Measurements from ENCODE around the gene CENPB.
"Not testable (repeated sequence)": the region's sequence is repeated elsewhere in the genome, so short reads cannot be mapped to it uniquely, and the experiment has no call there.

Gene CENPB

DNA sequence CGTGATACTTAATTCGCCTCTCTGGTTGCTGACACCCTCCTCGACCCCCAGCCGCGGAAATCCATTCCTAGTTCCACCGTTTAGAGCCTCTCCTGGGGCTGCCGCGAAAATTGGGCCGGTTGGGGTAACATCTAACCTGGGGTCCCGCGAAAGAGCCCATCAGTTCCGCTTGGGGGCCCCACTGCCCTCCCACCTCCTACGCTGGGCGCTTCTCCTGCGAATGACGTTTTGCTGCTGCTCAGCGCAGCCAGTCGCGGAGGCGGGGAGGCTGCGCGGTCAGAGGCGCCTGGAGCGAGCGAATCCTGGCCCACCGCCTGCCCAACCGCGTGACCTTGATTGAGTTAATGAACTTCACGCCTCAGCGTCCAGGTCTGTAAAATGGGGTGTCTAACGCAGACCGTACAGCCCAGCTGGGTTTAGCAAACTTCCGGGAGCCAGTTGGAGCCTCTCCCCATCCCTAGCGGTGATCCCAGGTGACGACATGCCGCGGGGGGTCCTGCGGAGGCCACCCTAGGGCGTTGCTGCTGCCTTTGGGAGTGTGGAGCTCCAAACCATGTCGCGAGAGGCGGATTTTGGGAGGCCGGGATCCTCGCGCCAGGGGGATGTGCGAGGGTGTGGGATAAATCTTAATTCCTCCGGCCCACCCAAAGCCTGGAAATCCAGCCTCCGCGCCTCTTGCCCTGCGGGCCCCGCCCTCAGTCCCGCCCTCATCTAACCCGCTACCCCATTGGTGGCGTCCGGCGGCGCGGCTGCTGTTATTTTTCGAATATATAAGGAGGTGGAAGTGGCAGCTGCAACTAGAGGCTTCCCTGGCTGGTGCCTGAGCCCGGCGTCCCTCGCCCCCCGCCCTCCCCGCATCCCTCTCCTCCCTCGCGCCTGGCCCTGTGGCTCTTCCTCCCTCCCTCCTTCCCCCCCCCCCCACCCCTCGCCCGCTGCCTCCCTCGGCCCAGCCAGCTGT lies 9.2 kb upstream of the CENPB start, which contains the start of gene CDC25B:
Gene CDC25B (plus strand): TSS at position 800 of the 958 bp plus-strand sequence. CDS start 222 bp downstream, outside the sequence.
- DNase-seq: peak; percentile 93 to 99 (median 95)
- intact Hi-C loops (cut with DNase I): no loop called here

DNA sequence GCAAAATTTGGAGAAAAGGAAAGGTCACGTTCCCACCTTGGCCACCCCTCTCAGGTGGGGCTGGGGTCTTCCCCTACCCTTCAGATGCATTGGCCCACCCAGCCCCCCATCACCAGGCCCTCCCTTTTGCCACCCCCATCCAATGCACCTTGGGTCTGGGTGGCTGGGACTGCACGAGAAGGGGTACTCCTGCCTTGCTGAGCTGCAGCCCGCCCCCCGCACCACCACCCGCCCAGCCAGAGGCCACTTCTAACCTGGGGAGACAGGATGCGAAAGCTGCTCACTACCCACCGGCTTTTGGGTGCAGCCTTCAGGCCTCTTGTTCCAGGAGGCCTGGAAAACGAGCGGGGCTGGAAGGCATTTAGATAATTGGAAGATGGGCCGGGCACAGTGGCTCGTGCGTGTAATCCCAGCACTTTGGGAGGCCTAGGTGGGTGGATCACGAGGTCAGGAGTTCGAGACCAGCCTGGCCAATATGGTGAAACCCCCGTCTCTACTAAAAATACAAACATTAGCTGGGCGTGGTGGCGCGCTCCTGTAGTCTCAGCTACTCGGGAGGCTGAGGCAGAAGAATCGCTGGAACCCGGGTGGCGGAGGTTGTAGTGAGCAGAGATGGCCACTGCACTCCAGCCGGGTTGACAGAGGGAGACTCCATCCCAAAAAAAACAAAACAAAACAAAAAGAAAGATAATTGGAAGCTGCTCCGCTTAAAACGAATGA lies 8.3 kb upstream of the CENPB start:
- DNase-seq: peak in 3 of 10 donors; percentile 44 to 77 (median 55)
- intact Hi-C loops (cut with DNase I): no loop called here

DNA sequence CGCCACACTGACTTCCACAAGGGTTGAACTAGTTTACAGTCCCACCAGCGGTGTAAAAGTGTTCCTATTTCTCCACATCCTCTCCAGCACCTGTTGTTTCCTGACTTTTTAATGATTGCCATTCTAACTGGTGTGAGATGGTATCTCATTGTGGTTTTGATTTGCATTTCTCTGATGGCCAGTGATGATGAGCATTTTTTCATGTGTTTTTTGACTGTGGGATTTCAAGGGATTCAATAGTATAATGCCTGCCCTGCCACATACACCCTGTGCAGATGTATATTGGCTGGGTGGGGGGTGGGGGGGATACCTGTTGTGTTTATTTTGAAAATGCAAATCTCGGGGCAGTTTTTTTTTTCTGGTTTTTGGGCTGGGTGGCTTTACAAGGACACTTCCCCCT lies 7.6 kb upstream of the CENPB start:
- DNase-seq; intact Hi-C loops (cut with DNase I): not testable (repeated sequence)

DNA sequence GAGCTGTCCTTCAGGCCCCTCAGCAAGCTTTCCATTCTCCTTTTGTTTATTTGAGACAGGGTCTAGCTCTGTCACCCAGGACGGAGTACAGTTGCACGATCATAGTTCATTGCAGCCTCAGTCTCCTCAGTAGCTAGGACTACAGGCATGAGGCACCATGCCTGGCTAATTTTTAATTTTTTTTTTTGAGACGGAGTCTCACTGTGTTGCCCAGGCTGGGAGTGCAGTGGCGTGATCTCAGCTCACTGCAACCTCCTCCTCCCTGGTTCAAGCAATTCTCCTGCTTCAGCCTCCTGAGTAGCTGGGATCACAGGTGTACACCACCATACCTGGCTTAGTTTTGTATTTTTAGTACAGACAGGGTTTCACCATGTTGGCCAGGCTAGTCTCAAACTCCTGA lies 2.7 kb upstream of the CENPB start:
- intact Hi-C loops (cut with DNase I): loop anchor here (10.0 kb wide), 1 partner anchor 296 kb away; no protein-coding TSS in a partner anchor
- DNase-seq: peak in 2 of 10 donors; percentile 7 to 16

DNA sequence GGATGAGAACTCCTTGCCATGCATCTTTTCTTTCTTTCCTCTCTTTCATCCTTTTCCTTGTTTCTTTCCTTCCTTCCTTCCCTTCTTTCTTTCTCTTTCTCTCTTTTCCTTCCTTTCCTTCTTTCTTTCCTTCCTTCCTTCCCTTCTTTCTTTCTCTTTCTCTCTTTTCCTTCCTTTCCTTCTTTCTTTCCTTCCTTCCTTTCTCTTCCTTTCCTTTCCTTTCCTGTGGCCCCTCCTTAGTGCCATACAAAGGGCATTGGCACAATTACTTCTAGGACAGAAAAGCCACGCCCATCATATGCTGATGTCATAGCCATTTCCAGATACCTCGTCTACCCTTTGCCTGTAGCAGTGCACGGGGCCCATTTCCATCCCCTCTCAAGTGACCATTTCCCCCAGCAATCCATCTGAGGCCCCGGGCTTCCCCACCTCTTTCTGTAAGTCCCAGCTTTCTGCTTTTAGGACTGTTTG lies 2.2 kb upstream of the CENPB start:
- peak in 2 of 10 donors; percentile 8 to 54 for DNase-seq
- intact Hi-C loops (cut with DNase I): loop anchor here (10.0 kb wide), 1 partner anchor 296 kb away; no protein-coding TSS in a partner anchor

DNA sequence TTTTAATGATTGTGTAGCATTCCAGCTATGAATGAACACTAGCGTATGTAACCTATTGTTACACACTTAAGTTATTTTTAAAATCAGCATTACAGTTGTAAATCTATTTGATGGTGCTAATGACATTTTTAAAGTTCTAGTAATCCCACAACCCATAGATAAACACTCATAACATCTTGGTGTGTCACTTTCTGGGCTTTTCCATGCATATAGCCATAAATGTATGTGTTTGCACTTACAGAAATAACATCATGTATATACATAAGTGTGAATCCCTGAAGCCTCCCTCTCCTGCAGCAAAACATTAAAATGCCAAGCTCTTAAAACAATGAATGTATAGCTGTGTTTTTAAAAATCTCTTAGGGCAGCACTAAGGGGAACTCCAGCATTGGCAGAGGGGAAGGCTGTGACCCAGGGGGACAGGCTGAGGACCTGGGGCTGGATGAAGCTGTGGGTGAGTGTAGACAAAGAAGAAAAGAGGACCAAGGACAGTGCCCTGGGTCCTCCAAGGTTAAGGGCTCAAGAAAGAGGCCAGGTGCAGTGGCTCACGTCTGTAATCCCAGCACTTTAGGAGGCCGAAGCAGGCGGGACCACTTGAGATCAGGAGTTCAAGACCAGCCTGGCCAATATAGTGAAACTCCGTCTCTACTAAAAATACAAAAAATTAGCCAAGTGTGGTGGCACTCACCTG lies 929 bp upstream of the CENPB start:
- peak in 3 of 10 donors; percentile 29 to 40 (median 37) for DNase-seq
- intact Hi-C loops (cut with DNase I): loop anchor here (2.0 to 10.0 kb wide), 2 partner anchors 59 to 297 kb away; partner anchors contain the start of gene MAVS

DNA sequence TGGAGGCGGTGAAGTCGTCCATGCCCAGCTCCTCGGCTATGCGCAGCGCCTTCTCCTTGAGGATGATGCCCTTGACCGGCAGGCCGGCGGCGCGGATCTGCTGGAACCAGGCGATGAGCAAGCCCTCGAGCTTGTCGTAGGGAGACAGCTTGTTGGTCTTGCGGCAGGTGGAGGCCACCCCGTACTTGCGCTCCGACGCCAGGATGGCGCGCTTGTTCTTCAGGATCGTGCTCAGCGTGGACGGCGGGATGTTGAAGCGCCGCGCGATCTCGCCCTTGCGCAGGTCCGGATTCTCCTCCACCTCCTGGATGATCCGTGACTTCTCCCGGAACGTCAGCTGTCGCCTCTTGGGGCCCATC lies 435 bp downstream of the CENPB start:
- peak in 5 of 10 donors; percentile 41 to 91 (median 52) for DNase-seq
- intact Hi-C loops (cut with DNase I): loop anchor here (1.0 to 10.0 kb wide), 3 partner anchors 34 to 299 kb away; partner anchors contain the start of genes AP5S1 and MAVS

DNA sequence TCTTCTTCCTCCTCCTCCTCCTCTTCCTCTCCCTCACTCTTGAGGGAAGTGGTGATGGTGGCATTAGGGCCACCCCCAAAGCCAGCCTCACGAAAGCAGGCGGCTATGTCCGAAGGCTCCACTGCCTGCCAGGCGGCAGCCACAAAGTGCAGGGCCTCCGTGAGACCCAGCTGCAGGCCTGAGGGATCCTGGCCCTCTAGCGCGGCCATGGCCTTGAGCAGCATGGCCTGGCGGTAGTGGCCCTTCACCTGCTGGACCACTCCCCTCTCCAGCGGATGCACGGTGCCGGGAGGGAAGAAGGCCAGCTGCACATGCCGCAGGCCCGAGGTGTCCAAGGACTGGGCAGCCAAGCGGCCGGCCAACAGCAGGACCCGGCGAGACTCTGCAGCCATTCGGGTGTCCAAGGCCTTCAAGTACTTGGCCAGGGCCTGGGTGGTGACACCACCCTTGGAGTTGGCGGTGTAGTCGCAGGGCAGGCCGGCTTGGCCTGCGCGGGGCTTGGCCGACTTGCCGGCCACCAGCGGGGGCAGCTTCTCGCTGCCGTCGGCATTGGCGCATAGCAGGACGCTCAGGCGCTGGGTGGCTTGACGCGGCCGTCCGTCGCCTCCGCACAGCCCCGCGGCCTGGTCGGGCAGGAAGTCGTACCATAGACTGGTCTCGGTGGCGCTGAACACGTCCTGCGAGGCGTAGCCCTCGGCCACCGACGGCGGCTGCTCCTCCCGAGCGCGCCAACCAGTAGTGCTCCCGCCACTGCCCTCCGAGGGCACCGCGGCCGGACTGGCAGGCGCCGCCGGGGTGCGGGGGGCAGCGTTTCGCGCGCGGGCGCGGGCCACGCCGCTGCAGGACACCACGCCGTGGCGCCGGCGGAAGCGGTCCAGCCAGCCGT lies 1.1 kb downstream of the CENPB start:
- intact Hi-C loops (cut with DNase I): loop anchor here (1.0 to 10.0 kb wide), 3 partner anchors 35 to 299 kb away; partner anchors contain the start of genes AP5S1 and MAVS
- DNase-seq: peak in 2 of 10 donors; percentile 67 to 89

DNA sequence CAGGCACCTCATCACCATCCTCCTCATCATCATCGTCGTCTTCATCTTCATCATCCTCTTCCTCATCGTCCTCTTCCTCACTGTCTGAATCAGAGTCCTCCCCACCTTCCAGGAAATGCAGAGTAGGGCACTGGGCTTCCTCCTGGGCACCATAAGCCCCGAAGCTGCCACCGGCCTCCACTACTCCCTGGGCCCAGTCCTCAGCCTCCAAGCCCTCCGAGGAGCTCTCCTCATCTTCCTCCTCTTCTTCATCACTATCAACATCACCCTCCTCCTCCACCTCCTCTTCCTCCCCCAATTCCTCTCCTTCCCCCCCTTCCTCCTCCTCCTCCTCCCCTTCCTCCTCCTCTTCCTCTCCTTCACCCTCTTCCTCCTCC lies 1.7 kb downstream of the CENPB start:
- intact Hi-C loops (cut with DNase I): loop anchor here (10.0 kb wide), 1 partner anchor 300 kb away; no protein-coding TSS in a partner anchor
- DNase-seq: peak in 2 of 10 donors; percentile 17 to 58

DNA sequence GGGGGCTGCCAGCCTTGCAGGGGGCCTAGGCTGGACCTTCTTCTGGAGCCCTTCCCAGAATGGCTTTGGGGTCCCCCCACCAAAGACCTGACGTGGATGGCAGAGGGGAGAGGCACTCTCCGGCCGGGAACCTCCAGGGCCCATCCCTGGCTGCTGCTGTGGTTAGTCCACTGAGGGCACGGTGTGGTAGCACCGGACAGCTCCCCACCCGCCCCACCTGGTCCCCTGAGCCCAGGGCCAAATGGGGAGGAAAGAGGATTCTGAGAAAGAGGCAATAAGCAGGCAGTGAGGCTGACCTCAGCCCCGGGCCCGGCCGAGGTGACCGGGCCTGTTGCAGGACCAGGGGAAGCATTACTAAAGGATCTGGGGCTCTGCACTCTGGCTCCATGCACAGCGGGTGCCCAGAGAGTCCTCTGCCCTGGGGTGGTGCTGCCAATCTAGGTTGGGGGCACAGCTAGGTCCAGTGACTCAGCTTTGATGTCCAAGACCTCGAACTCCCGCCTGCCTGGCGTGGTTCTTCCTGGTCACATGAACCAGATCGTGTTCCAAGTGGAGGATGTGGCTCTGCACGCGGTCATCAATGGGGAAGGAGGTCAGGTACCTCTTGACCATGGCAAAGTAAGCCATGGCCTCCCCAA lies 2.2 kb downstream of the CENPB start:
- intact Hi-C loops (cut with DNase I): loop anchor here (10.0 kb wide), 1 partner anchor 300 kb away; no protein-coding TSS in a partner anchor
- peak in 3 of 10 donors; percentile 41 to 77 (median 64) for DNase-seq

DNA sequence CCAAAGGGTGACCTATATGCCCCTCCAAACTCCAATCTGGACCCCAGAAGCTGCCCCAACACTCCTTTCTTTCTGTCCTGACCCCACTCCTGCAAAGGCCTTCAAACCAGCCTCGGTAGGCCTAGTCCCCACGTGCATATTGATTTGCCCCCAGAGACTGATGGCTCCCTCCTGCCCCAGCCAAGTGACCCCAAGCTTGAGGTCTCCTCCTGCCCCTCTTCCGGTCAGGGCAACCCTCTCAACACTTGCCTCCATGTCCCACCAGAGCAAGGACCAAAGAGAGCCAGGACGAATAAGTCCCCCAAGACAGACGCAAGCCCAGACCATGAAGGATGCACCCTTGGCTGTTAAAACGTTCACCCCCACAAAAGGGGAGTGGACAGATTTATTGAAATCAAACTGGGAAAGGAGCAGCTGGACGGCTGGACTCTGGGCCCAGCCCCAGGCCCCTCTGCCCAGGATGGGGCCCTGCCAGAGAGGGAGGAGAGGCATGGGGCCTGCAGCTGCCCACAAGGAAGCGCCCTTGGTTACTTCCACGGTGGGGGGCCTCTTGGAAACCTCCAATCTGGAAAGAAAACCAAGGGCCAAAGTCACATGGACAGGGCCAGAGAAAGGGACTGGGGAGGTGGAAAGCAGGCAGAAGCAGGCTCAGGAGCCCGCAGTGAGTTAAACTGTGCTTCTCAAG lies 2.9 kb downstream of the CENPB start:
- DNase-seq: peak in 3 of 10 donors; percentile 44 to 59 (median 58)
- intact Hi-C loops (cut with DNase I): loop anchor here (10.0 kb wide), 1 partner anchor 301 kb away; no protein-coding TSS in a partner anchor

DNA sequence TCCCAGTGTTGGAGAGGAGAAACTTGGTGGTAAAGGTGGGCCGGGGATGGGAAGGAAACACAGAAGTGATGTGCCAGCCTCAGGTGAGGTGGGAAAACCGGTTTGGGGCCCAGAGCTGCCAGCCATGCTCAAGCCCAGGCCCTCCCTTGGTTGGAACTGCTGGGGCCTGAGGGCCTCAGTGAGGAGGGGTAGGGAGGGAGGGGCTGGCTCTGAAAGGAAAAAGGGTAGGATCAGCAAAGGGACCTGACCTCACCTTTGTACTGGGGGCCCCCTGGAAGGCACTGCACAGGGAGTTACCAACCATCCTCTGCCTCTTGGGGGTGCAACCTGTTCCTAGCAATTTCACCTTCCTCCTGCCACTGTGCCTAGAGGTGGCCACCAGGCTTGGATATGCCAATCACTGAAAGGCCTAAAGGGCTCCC lies 3.5 kb downstream of the CENPB start:
- peak in 2 of 10 donors; percentile 35 to 49 for DNase-seq
- intact Hi-C loops (cut with DNase I): loop anchor here (10.0 kb wide), 1 partner anchor 302 kb away; no protein-coding TSS in a partner anchor

DNA sequence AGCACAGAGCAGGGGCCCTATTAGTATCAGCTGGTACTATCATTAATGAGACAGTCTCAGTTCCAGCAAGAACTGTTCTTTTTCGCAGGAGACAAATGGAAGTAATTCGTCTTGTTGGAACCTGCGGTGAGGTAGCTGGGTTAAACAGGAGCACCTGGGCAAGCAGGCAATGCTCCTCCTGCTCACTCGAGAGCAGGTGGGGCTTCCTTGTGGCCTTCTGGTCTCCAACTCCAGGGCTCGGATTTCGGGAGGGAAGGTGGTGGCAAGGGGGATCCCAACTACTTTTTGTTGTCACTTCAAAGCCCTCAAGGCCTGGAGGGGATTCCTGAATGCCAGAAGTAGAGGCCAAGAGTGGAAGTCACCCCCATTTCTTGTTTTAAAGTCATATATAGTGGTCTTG lies 3.9 kb downstream of the CENPB start:
- intact Hi-C loops (cut with DNase I): loop anchor here (10.0 kb wide), 1 partner anchor 302 kb away; no protein-coding TSS in a partner anchor
- peak in 2 of 10 donors; percentile 40 to 66 for DNase-seq

DNA sequence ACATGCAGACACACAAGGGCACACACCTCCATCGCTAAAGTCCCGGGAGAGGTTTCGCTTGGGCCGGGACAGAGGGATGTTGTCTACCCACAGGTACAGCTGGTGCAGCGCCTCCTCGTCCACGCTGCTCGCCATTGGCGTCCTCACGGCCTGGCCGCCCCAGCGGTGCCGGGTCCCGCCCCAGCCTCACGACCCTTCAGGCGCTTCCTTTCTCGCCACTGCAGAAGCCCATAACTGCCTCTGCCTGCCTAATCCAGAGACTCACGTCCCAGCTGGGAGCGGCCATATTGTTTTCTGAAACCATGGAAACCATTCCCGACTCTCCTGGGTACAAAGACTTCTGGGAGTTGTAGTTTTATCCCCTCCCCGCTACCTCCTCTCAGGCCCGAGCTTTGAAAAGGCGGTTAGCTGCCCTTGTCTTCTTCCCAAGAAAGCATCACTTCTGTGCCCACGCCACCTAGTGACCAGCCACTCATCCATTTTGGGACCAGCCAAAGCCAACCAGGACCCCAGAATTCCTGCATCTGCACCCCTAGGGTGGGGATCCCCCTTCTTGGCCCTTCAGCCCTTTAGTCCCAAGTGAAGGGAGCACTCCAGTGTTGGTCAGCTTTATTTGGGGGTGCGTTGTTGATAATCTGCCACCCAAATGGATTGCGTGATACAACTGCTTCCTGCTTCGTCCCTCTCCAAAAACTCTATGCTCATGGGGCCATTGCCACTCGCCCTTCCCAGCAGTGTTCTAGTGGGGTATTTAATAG lies 5.2 kb downstream of the CENPB start, which contains the start of gene SPEF1:
Gene SPEF1 (minus strand): TSS at position 296 of the 758 bp plus-strand sequence. CDS start 161 bp downstream, at position 135.
- intact Hi-C loops (cut with DNase I): loop anchor here (1.0 to 10.0 kb wide), 2 partner anchors 14 to 303 kb away; partner anchors contain the start of gene ADISSP
- DNase-seq: peak; percentile 62 to 95 (median 78)

DNA sequence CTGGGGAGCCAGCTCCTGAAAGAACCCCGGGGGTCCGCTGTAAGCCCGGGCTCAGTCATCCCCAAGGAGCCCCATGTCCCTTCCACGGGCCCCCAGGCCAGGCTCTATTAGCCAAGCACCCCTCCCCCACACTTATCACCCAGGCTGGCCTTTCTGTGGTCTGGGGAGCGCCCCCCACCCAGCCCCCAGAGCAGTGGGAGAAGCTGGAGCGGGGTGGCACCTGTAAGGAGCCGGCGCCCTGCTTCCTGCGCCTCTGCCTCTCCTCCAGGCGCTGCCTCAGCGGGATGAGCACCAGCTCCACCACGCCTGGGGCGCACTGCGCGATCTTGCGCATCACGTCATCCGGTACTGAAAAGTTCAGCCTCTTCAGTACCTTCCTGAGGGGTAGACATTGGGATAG lies 7.6 kb downstream of the CENPB start:
- peak in 4 of 10 donors; percentile 58 to 94 (median 89) for DNase-seq
- intact Hi-C loops (cut with DNase I): no loop called here

Data from posterior cingulate gyrus (tissue), 11 donors.